ENCODE measurements around the gene GGCX. TPM values are rescaled to one million over a fixed set of nuclear protein-coding genes. Genes with fewer than 3 reads are reported as not detected.

Gene GGCX
- total RNA-seq, 1 donor from 2014 or later, result 58.2 TPM

DNA sequence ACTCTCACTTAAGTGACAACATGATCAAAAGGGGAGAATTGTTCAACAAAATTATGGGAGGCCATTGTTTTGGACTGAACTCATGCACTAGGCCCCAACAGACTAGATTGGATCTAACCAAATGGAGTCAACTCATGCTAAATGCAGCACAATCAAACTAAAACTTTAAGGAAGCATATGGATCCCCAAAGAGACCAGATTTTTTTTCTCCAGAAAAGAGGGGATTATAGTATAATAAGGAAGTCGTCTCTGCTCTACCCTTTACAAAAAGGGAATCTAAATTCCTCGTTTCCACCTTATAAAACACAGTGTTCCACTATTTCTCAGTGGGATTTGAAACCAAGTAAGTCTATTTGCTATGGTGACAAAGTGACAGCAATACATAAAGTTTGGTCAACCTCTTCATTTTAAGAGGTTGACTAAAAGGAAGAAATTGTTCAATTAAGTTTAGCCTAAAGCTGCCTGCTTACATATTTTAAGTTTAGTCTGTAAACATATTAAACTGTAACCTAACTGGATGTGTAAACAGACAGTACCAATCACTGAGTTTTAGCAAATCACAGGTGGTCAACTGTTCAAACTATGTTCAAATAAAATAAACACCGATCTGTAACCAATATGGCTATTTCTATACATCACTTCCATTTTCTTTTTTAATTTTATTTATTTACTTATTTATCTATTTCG lies 63.2 kb downstream of the GGCX start:
- no peaks in the 10 kb centered on the region for H3K9me3 Mint-ChIP-seq (ENCODE audit: unreplicated experiment)
- peaks cover 12% of the 10 kb centered on the region for H3K4me1 Mint-ChIP-seq (ENCODE audit: unreplicated experiment)
- no peaks in the 10 kb centered on the region for H3K36me3 Mint-ChIP-seq (ENCODE audit: unreplicated experiment)
- no peaks in the 10 kb centered on the region for H3K27me3 Mint-ChIP-seq (ENCODE audit: unreplicated experiment)
- no peak overlapping the region for H3K4me3 Mint-ChIP-seq (ENCODE audit: unreplicated experiment)
- no peak overlapping the region for H3K27ac Mint-ChIP-seq (ENCODE audit: unreplicated experiment)
- TF ChIP-seq, protein P1, sequence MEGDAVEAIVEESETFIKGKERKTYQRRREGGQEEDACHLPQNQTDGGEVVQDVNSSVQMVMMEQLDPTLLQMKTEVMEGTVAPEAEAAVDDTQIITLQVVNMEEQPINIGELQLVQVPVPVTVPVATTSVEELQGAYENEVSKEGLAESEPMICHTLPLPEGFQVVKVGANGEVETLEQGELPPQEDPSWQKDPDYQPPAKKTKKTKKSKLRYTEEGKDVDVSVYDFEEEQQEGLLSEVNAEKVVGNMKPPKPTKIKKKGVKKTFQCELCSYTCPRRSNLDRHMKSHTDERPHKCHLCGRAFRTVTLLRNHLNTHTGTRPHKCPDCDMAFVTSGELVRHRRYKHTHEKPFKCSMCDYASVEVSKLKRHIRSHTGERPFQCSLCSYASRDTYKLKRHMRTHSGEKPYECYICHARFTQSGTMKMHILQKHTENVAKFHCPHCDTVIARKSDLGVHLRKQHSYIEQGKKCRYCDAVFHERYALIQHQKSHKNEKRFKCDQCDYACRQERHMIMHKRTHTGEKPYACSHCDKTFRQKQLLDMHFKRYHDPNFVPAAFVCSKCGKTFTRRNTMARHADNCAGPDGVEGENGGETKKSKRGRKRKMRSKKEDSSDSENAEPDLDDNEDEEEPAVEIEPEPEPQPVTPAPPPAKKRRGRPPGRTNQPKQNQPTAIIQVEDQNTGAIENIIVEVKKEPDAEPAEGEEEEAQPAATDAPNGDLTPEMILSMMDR (IDR thresholded peaks at IDR 0.05), result no peak
- no peak for DNase-seq (ENCODE audit: extremely low spot score, unreplicated experiment)

DNA sequence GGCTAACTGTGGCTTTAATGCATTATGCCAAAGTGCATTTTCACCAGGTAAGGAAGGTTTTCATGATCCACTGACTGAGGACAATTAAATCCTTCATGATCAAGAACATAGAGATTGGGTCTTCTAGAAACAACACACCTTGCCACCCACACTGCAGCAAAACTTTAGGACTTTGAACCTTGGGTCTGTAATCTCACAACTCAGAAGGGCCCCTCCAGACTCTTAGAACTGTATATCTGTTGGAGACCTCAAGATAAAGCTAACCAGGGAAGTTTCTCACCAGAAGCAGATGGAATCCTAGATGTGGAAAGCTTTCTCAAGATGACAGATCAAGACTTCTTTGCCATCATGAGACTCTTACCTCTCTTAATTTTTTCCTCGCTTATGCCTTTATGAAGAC lies 64.9 kb downstream of the GGCX start:
- Mint-ChIP-seq H3K4me3 (ENCODE audit: unreplicated experiment) (no peak overlapping the region), H3K27ac (ENCODE audit: unreplicated experiment) (no peak overlapping the region), H3K9me3 (ENCODE audit: unreplicated experiment) (no peaks in the 10 kb centered on the region), H3K36me3 (ENCODE audit: unreplicated experiment) (no peaks in the 10 kb centered on the region), H3K27me3 (ENCODE audit: unreplicated experiment) (no peaks in the 10 kb centered on the region), H3K4me1 (ENCODE audit: unreplicated experiment) (peaks cover 12% of the 10 kb centered on the region)
- no peak for DNase-seq (ENCODE audit: extremely low spot score, unreplicated experiment)
- TF ChIP-seq, protein P1 (IDR thresholded peaks at IDR 0.05), result no peak

Other genes with a start within 250 kb of the GGCX start
- gene TGOLN2, start 233.5 kb downstream of the GGCX start, total RNA-seq, result 91.2 and 94.8 TPM in 2 replicates
- gene RETSAT, start 207.0 kb downstream of the GGCX start, total RNA-seq, result 34.1 and 38.8 TPM in 2 replicates
- 19.6 and 21.1 TPM in 2 replicates for gene ELMOD3, start 206.7 kb downstream of the GGCX start, total RNA-seq
- 32.2 and 32.8 TPM in 2 replicates for gene CAPG, start 151.1 kb downstream of the GGCX start, total RNA-seq
- 0.51 and 1.6 TPM in 2 replicates for gene SH2D6, start 142.8 kb downstream of the GGCX start, total RNA-seq
- gene MAT2A, start 22.3 kb downstream of the GGCX start, total RNA-seq, result 178 and 183 TPM in 2 replicates
- 3.1 and 3.8 TPM in 2 replicates for gene VAMP8, start 16.1 kb upstream of the GGCX start, total RNA-seq
- gene VAMP5, start 22.9 kb upstream of the GGCX start, total RNA-seq, result not detected in 2 replicates
- 77.2 and 77.3 TPM in 2 replicates for gene RNF181, start 34.3 kb upstream of the GGCX start, total RNA-seq
- 18.2 and 20.8 TPM in 2 replicates for gene TMEM150A, start 41.2 kb upstream of the GGCX start, total RNA-seq
- 40.8 and 45.1 TPM in 2 replicates for gene C2orf68, start 50.6 kb upstream of the GGCX start, total RNA-seq
- 44.0 and 50.9 TPM in 2 replicates for gene USP39, start 54.7 kb upstream of the GGCX start, total RNA-seq
- gene SFTPB, start 106.7 kb upstream of the GGCX start, total RNA-seq, result not detected in 2 replicates
- gene GNLY, start 132.9 kb upstream of the GGCX start, total RNA-seq, result not detected in 2 replicates
- gene ATOH8, start 192.5 kb upstream of the GGCX start, total RNA-seq, result 5.9 and 7.1 TPM in 2 replicates

Measured in osteocyte (in vitro differentiated cells).